Mesothelial cell of epicardium (in vitro differentiated cells): ENCODE measurements around the gene TAS1R3. TPM values are rescaled to one million over a fixed set of nuclear protein-coding genes. Genes with fewer than 3 reads are reported as not detected.

ENCODE experiments used
- DNase-seq, 2 experiments: peaks; one replicate each; pipeline ENCODE4 v3.0.0; 2021; ENCODE audit warnings: low spot score in 2 of 2; ENCODE audit not compliant: unreplicated experiment in 2 of 2
- H3K27ac Mint-ChIP-seq: 2 replicates; pipeline ENCODE4 v1.8.0; 2021; ENCODE audit warnings: mixed read lengths
- H3K27me3 Mint-ChIP-seq: 2 replicates; pipeline ENCODE4 v1.8.0; 2021; ENCODE audit warnings: low read depth, mixed read lengths
- H3K36me3 Mint-ChIP-seq: 2 replicates; pipeline ENCODE4 v1.8.0; 2021; ENCODE audit warnings: mixed read lengths
- H3K4me1 Mint-ChIP-seq: 2 replicates; pipeline ENCODE4 v1.8.0; 2021; ENCODE audit warnings: mixed read lengths
- H3K4me3 Mint-ChIP-seq: 2 replicates; pipeline ENCODE4 v1.8.0; 2021; ENCODE audit warnings: mild to moderate bottlenecking, moderate library complexity, mixed read lengths
- H3K9me3 Mint-ChIP-seq: 2 replicates; pipeline ENCODE4 v1.8.0; 2021; ENCODE audit warnings: mixed read lengths
- CTCF ChIP-seq: fragments of 200-600 bp; sonication (generic); IDR thresholded peaks from one replicate; pipeline ENCODE4 v1.5.0; 2021; ENCODE audit warnings: antibody characterized with exemption; ENCODE audit not compliant: unreplicated experiment
- total RNA-seq: library from RNA; stranded (reverse); gene quantifications from 3 replicates; pipeline ENCODE4 v1.2.1, GENCODE V29; 2021

TAS1R3 gene
- total RNA-seq, 1 donor from 2014 or later, result 0.98 TPM

DNA sequence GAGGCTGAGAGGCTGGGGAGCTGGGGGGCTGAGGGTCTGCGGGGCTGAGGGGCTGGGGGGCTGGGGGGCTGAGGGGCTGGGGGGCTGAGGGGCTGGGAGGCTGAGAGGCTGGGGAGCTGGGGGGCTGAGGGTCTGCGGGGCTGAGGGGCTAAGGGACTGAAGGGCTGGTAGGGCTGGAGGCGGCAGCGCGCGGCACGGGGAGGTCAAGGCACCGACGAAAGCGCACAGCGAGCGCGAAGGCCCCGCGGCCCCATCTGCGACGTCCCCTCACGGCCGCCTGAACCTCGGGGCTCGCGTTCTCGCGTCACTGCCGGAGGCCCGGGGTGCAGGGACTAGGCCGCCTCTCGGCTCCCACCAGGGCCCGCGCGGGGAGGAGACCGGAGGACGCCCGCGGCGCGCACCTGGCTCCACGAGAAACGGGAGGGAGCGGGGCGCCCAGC lies 7.0 kb upstream of the TAS1R3 start:
- no peaks in the 10 kb centered on the region for H3K27me3 Mint-ChIP-seq
- no peaks in the 10 kb centered on the region for H3K9me3 Mint-ChIP-seq
- peaks cover 14% of the 10 kb centered on the region for H3K4me1 Mint-ChIP-seq
- TF ChIP-seq CTCF, result no peak
- H3K27ac Mint-ChIP-seq, result no peak overlapping the region
- H3K36me3 Mint-ChIP-seq, result peaks cover 2% of the 10 kb centered on the region
- peak overlapping the region; percentile 86 for H3K4me3 Mint-ChIP-seq
- no peak for DNase-seq

- Mint-ChIP-seq H3K36me3 (no peaks in the 10 kb centered on the region), H3K27ac (peak within 1 kb of the TSS; percentile 95), H3K9me3 (no peaks in the 10 kb centered on the region), H3K4me3 (peak within 1 kb of the TSS; percentile 86), H3K4me1 (peaks cover 14% of the 10 kb centered on the region), H3K27me3 (no peaks in the 10 kb centered on the region)
- TF ChIP-seq CTCF, result no peak
- DNase-seq, result peak; percentile 96
Observed at GRCh38 chr1:1324524-1325287, 6.4 kb upstream of the TAS1R3 start, which contains the start of the genes CPTP and INTS11. CPTP (plus strand) TSS chr1:1324802; CDS start chr1:1326911, 2,109 bp downstream. INTS11 (minus strand) TSS chr1:1324660; CDS start chr1:1324608, 52 bp downstream.

DNA sequence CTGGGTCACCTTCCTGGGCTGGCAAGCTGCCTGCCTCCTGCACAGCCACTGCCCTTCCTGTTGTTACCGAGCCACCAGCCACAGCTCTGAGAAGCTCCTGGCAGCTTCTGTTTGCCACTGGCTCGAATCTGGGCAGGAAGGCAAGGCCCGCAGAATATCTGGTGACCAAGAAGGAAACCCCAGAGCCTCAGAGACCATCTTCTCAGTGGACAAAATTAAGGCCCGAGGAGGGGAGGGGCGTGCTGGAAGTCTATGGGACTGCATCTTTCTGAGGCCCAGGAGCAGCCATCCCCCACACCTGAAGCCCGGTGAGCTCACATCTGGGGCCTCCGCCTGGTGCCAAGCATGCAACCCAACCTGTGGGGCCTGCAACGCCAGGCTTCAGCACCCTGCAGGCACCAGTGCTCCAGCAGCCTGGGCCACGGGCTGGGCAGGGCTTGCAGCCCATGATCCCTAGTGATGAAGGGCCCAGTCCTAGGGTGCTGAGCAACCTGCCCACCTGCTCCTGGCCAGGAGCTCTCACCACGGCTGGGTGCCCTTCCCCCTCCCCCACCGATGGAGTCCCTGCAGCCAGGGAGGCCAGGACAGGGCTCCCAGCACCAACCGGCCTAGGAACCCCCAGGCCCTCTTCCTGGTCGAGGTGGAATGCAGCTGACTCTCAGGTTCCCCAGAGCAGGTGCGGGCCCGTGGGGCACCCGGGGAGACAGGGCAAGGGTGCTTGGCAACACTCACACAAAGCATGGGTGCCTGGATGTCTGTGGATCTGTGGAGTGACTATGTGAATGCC lies 5.6 kb upstream of the TAS1R3 start:
- Mint-ChIP-seq H3K27me3 (no peaks in the 10 kb centered on the region), H3K9me3 (no peaks in the 10 kb centered on the region), H3K27ac (peak overlapping the region; percentile 39), H3K36me3 (no peaks in the 10 kb centered on the region), H3K4me3 (peak overlapping the region; percentile 63), H3K4me1 (peaks cover 15% of the 10 kb centered on the region)
- TF ChIP-seq CTCF, result no peak
- DNase-seq, result no peak

GRCh38 chr1:1326075-1326605 lies 4.9 kb upstream of the TAS1R3 start:
- Mint-ChIP-seq H3K27ac (no peak overlapping the region), H3K36me3 (no peaks in the 10 kb centered on the region), H3K4me1 (peaks cover 17% of the 10 kb centered on the region), H3K27me3 (no peaks in the 10 kb centered on the region), H3K4me3 (peak overlapping the region; percentile 63), H3K9me3 (no peaks in the 10 kb centered on the region)
- no peak for TF ChIP-seq CTCF
- no peak for DNase-seq

DNA sequence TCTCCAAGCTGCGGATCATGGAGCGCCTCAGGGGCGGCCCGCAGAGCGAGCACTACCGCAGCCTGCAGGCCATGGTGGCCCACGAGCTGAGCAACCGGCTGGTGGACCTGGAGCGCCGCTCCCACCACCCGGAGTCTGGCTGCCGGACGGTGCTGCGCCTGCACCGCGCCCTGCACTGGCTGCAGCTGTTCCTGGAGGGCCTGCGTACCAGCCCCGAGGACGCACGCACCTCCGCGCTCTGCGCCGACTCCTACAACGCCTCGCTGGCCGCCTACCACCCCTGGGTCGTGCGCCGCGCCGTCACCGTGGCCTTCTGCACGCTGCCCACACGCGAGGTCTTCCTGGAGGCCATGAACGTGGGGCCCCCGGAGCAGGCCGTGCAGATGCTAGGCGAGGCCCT lies 3.8 kb upstream of the TAS1R3 start:
- H3K9me3 Mint-ChIP-seq, result no peaks in the 10 kb centered on the region
- TF ChIP-seq CTCF, result no peak
- no peaks in the 10 kb centered on the region for H3K27me3 Mint-ChIP-seq
- H3K36me3 Mint-ChIP-seq, result no peaks in the 10 kb centered on the region
- DNase-seq, result no peak
- no peak overlapping the region for H3K27ac Mint-ChIP-seq
- H3K4me1 Mint-ChIP-seq, result peaks cover 14% of the 10 kb centered on the region
- H3K4me3 Mint-ChIP-seq, result peak overlapping the region; percentile 47
